Esophagus muscularis mucosa (tissue), 4 donors: Measurements from ENCODE around the gene NLK. TPM values are rescaled to one million over a fixed set of nuclear protein-coding genes. Genes with fewer than 3 reads are reported as not detected.

Experiments
- DNase-seq: peaks from one replicate; pipeline ENCODE4 v3.0.0-alpha.2; 2017; ENCODE audit errors: extremely low spot score
- H3K27ac ChIP-seq, 4 donors: fragments of 200-600 bp; sonication (generic); replicated peaks in 1 of 4; 1 replicate in 3 of 4; 2 replicates in 1 of 4; pipeline ENCODE4 v1.5.1; 2016 to 2019; ENCODE audit warnings: mild to moderate bottlenecking in 1 of 4
- H3K27me3 ChIP-seq, 4 donors: fragments of 200-600 bp; sonication (generic); one replicate each; pipeline versions ENCODE4 v1.5.1 to v1.6.0; 2016 to 2019
- H3K36me3 ChIP-seq, 4 donors: fragments of 200-600 bp; sonication (generic); one replicate each; pipeline ENCODE4 v1.5.1; 2016 to 2019
- H3K4me1 ChIP-seq, 4 donors: fragments of 200-600 bp; sonication (generic); one replicate each; pipeline ENCODE4 v1.5.1; 2016 to 2019
- H3K4me3 ChIP-seq, 4 donors: fragments of 200-600 bp; sonication (generic); 1 replicate in 2 of 4; 2 replicates in 2 of 4; pipeline ENCODE4 v1.5.1; 2016 to 2019; ENCODE audit warnings: mild to moderate bottlenecking in 4 of 4, moderate library complexity in 1 of 4
- H3K9me3 ChIP-seq, 4 donors: fragments of 200-600 bp; sonication (generic); 1 replicate in 3 of 4; 2 replicates in 1 of 4; pipeline ENCODE4 v1.5.1; 2016 to 2019
- CTCF ChIP-seq, 3 experiments: fragments of 200-600 bp in 2 of 3; fragments of 450-650 bp in 1 of 3; sonication (generic) in 2 of 3; IDR thresholded peaks; one replicate each; pipeline ENCODE4 v1.5.1; 2017 to 2019; ENCODE audit warnings: antibody characterized with exemption in 3 of 3, mild to moderate bottlenecking in 2 of 3, moderate library complexity in 1 of 3
- EP300 ChIP-seq: sonication (generic); formaldehyde crosslinking; IDR thresholded peaks from one replicate; pipeline ENCODE4 v1.6.1; 2017; ENCODE audit warnings: antibody characterized with exemption
- POLR2A ChIP-seq: fragments of 450-650 bp; IDR thresholded peaks from one replicate; pipeline ENCODE4 v1.6.1; 2017; ENCODE audit warnings: antibody characterized with exemption, moderate library complexity, mild to moderate bottlenecking, low read depth
- POLR2AphosphoS5 ChIP-seq, 2 donors: sonication (generic); formaldehyde crosslinking; IDR thresholded peaks; one replicate each; pipeline ENCODE4 v1.6.1; 2017; ENCODE audit warnings: antibody characterized with exemption in 2 of 2
- WGBS: methylation state at CpG from one replicate; pipeline ENCODE4 v1.1.5; 2018; 5-methylcytosine and 5-hydroxymethylcytosine counted together
- intact Hi-C: fragments of 100-400 bp; cut with DNase I; formaldehyde crosslinking; loops from one replicate; pipeline ENCODE4 v1.15.1; 2023
- total RNA-seq, 4 donors: library from RNA; depleted of rRNA; stranded (reverse); fragments of >200 nt; gene quantifications; one replicate each; pipeline versions ENCODE4 v1.1.0 to v1.2.1, GENCODE V29; 2016

Gene NLK
- total RNA-seq, 4 donors from 2014 or later: 10.1 to 16.2 (median 12.6) TPM

DNA sequence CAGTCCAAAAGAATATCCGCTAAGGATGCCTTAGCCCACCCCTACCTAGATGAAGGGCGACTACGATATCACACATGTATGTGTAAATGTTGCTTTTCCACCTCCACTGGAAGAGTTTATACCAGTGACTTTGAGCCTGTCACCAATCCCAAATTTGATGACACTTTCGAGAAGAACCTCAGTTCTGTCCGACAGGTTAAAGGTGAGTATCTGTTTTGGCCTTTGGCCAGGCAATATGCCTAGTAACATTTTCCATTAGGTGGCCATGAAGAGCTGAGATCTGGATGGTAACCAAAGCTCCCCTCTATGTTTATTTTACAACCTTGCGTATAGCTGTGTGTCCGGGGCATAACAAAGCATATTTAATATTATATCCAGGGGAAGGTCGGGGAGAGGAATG is 148.5 kb downstream of the NLK start:
- Histone ChIP-seq H3K27ac (no peak overlapping the region), H3K4me1 (no peaks in the 10 kb centered on the region), H3K4me3 (no peak overlapping the region), H3K27me3 (no peaks in the 10 kb centered on the region), H3K36me3 (peaks cover 0 to 54% (median 35%) of the 10 kb centered on the region in 4 donors), H3K9me3 (no peaks in the 10 kb centered on the region)
- TF ChIP-seq CTCF (IDR thresholded peaks at IDR 0.05) (no peak), POLR2AphosphoS5 (IDR thresholded peaks at IDR 0.05) (no peak), EP300 (no peak), POLR2A (no peak)
- WGBS: 90% methylated on average over 8 of the region's 8 CpGs
- no peak for DNase-seq
- intact Hi-C loops: no loop called here

- WGBS: 63% methylated on average over 3 of the region's 3 CpGs
- Histone ChIP-seq H3K36me3 (peaks cover 0 to 62% (median 40%) of the 10 kb centered on the region in 4 donors), H3K27me3 (no peaks in the 10 kb centered on the region), H3K4me3 (no peak overlapping the region), H3K4me1 (no peaks in the 10 kb centered on the region), H3K27ac (no peak overlapping the region), H3K9me3 (no peaks in the 10 kb centered on the region)
- TF ChIP-seq CTCF (IDR thresholded peaks at IDR 0.05): no peak
- no peak for TF ChIP-seq POLR2A
- no peak for TF ChIP-seq POLR2AphosphoS5 (IDR thresholded peaks at IDR 0.05)
- no peak for TF ChIP-seq EP300
- DNase-seq: no peak
- intact Hi-C loops: no loop called here
Measured at GRCh38 chr17:28193241-28193640, 150.8 kb downstream of the NLK start.

DNA sequence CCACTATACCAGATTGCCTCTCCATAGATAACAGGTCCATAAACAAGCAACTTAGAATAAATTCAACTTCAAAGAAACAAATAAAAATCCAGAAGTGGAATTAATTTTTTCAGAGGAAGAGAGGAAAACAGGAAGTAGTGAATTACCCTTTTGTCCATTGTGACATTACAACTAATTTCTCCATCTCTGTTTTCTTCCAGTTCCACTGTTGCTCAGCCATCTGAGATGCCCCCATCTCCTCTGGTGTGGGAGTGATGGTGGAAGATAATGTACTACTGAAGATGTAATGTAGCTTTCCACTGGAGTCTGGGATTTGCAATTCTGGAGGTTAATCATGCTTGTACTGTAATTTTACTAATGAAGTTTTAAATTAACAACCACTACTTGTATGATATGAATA is 151.9 kb downstream of the NLK start:
- intact Hi-C loops: no loop called here
- H3K27me3 ChIP-seq: no peaks in the 10 kb centered on the region
- H3K4me1 ChIP-seq: no peaks in the 10 kb centered on the region
- no peak overlapping the region for H3K27ac ChIP-seq
- H3K36me3 ChIP-seq: peaks cover 0 to 54% (median 36%) of the 10 kb centered on the region in 4 donors
- H3K4me3 ChIP-seq: no peak overlapping the region
- no peaks in the 10 kb centered on the region for H3K9me3 ChIP-seq
- TF ChIP-seq POLR2AphosphoS5 (IDR thresholded peaks at IDR 0.05): no peak
- no peak for TF ChIP-seq POLR2A
- no peak for TF ChIP-seq EP300
- no peak for TF ChIP-seq CTCF (IDR thresholded peaks at IDR 0.05)
- DNase-seq: no peak

DNA sequence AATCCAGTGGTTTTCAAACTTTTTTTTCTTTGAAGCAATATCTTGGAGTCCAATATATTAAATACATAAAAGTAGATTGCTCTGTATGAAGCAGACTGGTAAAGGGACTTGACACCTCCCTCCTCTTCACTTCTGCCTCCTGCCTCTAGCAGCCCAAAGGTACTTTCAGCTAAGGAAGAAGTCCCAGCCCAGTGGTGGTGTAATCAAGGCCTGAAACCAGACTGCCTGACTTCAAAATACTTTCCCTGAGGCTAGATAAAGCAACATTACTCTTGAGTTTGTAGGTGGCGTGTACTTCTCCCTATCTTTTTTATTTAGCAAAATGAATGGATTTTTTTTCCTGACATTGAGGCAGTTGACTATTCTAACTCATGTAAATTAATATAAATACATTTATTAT is 154.2 kb downstream of the NLK start:
- H3K4me1 ChIP-seq: no peaks in the 10 kb centered on the region
- TF ChIP-seq POLR2AphosphoS5 (IDR thresholded peaks at IDR 0.05): no peak
- TF ChIP-seq CTCF (IDR thresholded peaks at IDR 0.05): no peak
- no peak for TF ChIP-seq EP300
- no peak for TF ChIP-seq POLR2A
- no peak overlapping the region for H3K27ac ChIP-seq
- WGBS: 88% methylated on average over 1 of the region's 1 CpG
- no peaks in the 10 kb centered on the region for H3K9me3 ChIP-seq
- H3K27me3 ChIP-seq: no peaks in the 10 kb centered on the region
- DNase-seq: no peak
- intact Hi-C loops: no loop called here
- H3K4me3 ChIP-seq: no peak overlapping the region
- H3K36me3 ChIP-seq: peaks cover 0 to 53% (median 34%) of the 10 kb centered on the region in 4 donors

GRCh38 chr17:28199115-28199514 is 156.6 kb downstream of the NLK start:
- peaks cover 0 to 9% (median 0%) of the 10 kb centered on the region in 4 donors for H3K27me3 ChIP-seq
- intact Hi-C loops: no loop called here
- H3K4me3 ChIP-seq: no peak overlapping the region
- no peak for DNase-seq
- no peaks in the 10 kb centered on the region for H3K9me3 ChIP-seq
- H3K4me1 ChIP-seq: no peaks in the 10 kb centered on the region
- WGBS: 91% methylated on average over 6 of the region's 6 CpGs
- H3K27ac ChIP-seq: no peak overlapping the region
- TF ChIP-seq EP300 (no peak), POLR2A (no peak), CTCF (IDR thresholded peaks at IDR 0.05) (no peak), POLR2AphosphoS5 (IDR thresholded peaks at IDR 0.05) (no peak)
- peaks cover 0 to 29% (median 17%) of the 10 kb centered on the region in 4 donors for H3K36me3 ChIP-seq
